Activated CD8-positive, alpha-beta T cell treated with anti-CD3 and anti-CD28 coated beads for 36 hours (primary cell): Measurements from ENCODE around the gene HEATR3. TPM values are rescaled to one million over a fixed set of nuclear protein-coding genes. Genes with fewer than 3 reads are reported as not detected.

Experiments used
- ATAC-seq: fragments of 200-7000 bp; cut with Tn5 transposase; one replicate; pipeline ENCODE4 v1.10.0; 2021; ENCODE audit warnings: mild to moderate bottlenecking, moderate library complexity
- CTCF ChIA-PET: fragments of 350-600 bp; sonication (Branson Sonifier 250); formaldehyde crosslinking; loops from one replicate; lab custom pipeline; 2021; ENCODE audit warnings: antibody characterized with exemption; lab: Charles Lee
- POLR2A ChIA-PET: fragments of 350-600 bp; sonication (Branson Sonifier 250); formaldehyde crosslinking; loops from one replicate; lab custom pipeline; 2021; ENCODE audit warnings: antibody characterized with exemption; lab: Charles Lee
- DNase-seq: peaks from one replicate; pipeline ENCODE4 v3.0.0-alpha.2; 2020
- H3K27ac Mint-ChIP-seq: one replicate; pipeline ENCODE4 v1.8.0; 2021; ENCODE audit warnings: mild to moderate bottlenecking, mixed read lengths
- H3K27me3 Mint-ChIP-seq: one replicate; pipeline ENCODE4 v1.8.0; 2021; ENCODE audit warnings: mixed read lengths
- H3K36me3 Mint-ChIP-seq: one replicate; pipeline ENCODE4 v1.8.0; 2021; ENCODE audit warnings: low read depth, mixed read lengths
- H3K4me1 Mint-ChIP-seq: one replicate; pipeline ENCODE4 v1.8.0; 2021; ENCODE audit warnings: low read depth, mixed read lengths
- H3K4me3 Mint-ChIP-seq: one replicate; pipeline ENCODE4 v1.8.0; 2021; ENCODE audit warnings: mild to moderate bottlenecking, moderate library complexity, mixed read lengths
- H3K9me3 Mint-ChIP-seq: one replicate; pipeline ENCODE4 v1.8.0; 2021; ENCODE audit warnings: mixed read lengths
- CTCF ChIP-seq: fragments of 200-600 bp; IDR thresholded peaks from one replicate; pipeline ENCODE4 v1.8.0; 2022; ENCODE audit warnings: antibody characterized with exemption, mild to moderate bottlenecking
- intact Hi-C: fragments of 100-400 bp; cut with micrococcal nuclease; formaldehyde crosslinking; loops from one replicate; pipeline ENCODE4 v1.10.0; 2022
- total RNA-seq, 2 experiments: library from RNA; stranded (reverse); gene quantifications; one replicate each; pipeline ENCODE4 v1.2.3, GENCODE V29; 2021

HEATR3 gene
- total RNA-seq, 2 experiments from 2014 or later: 23.6 to 29.6 TPM

GRCh38 chr16:50024207-50024606 is 41.6 kb upstream of the HEATR3 start:
- Mint-ChIP-seq H3K4me3 (peak overlapping the region; percentile 92), H3K27me3 (no peaks in the 10 kb centered on the region), H3K36me3 (peaks cover 4% of the 10 kb centered on the region), H3K4me1 (peaks cover 20% of the 10 kb centered on the region), H3K9me3 (no peaks in the 10 kb centered on the region), H3K27ac (peak overlapping the region; percentile 86)
- intact Hi-C loops: loop anchor here (10.0 kb wide), 2 partner anchors 191 to 721 kb away; partner anchors contain the start of gene CYLD
- ChIA-PET POLR2A (interaction anchor here (0.6 to 1.6 kb wide), 4 partner anchors 16 to 247 kb away, joined by 3 to 6 read pairs (median 3); no protein-coding TSS in a partner anchor), CTCF (interaction anchor here (0.7 to 6.7 kb wide), 37 partner anchors 8 to 782 kb away, joined by 3 to 110 read pairs (median 6); partner anchors contain the start of genes HEATR3 and TENT4B)
- DNase-seq: no peak
- ATAC-seq: no peak
- no peak for TF ChIP-seq CTCF

GRCh38 chr16:50024684-50025536 is 40.9 kb upstream of the HEATR3 start, which contains the start of gene CNEP1R1:
CNEP1R1 (plus strand) TSS chr16:50025225; CDS start chr16:50025316, 91 bp downstream.
- Mint-ChIP-seq H3K27ac (peak within 1 kb of the TSS; percentile 86), H3K27me3 (no peaks in the 10 kb centered on the region), H3K4me1 (peaks cover 22% of the 10 kb centered on the region), H3K36me3 (peaks cover 6% of the 10 kb centered on the region), H3K9me3 (no peaks in the 10 kb centered on the region), H3K4me3 (peak within 1 kb of the TSS; percentile 92)
- ChIA-PET POLR2A (interaction anchor here (0.9 to 1.6 kb wide), 8 partner anchors 17 to 246 kb away, joined by 3 to 6 read pairs (median 3); partner anchors contain the start of gene TENT4B), CTCF (interaction anchor here (0.6 to 6.7 kb wide), 69 partner anchors 9 to 781 kb away, joined by 3 to 110 read pairs (median 4); partner anchors contain the start of genes HEATR3 and TENT4B)
- intact Hi-C loops: loop anchor here (10.0 kb wide), 2 partner anchors 190 to 720 kb away; partner anchors contain the start of gene CYLD
- DNase-seq: peak; percentile 94
- peak; percentile 98 for TF ChIP-seq CTCF
- peak; percentile 97 for ATAC-seq

- peaks cover 23% of the 10 kb centered on the region for H3K4me1 Mint-ChIP-seq
- intact Hi-C loops: loop anchor here (10.0 kb wide), 2 partner anchors 189 to 719 kb away; partner anchors contain the start of gene CYLD
- H3K36me3 Mint-ChIP-seq: peaks cover 8% of the 10 kb centered on the region
- ATAC-seq: peak; percentile 6
- H3K27me3 Mint-ChIP-seq: no peaks in the 10 kb centered on the region
- ChIA-PET CTCF (interaction anchor here (0.6 to 6.7 kb wide), 64 partner anchors 8 to 781 kb away, joined by 3 to 110 read pairs (median 4); partner anchors contain the start of genes HEATR3 and TENT4B), POLR2A (interaction anchor here (0.6 to 1.6 kb wide), 8 partner anchors 17 to 168 kb away, joined by 3 to 6 read pairs (median 3); partner anchors contain the start of gene TENT4B)
- peak; percentile 52 for DNase-seq
- H3K9me3 Mint-ChIP-seq: no peaks in the 10 kb centered on the region
- no peak for TF ChIP-seq CTCF
- peak overlapping the region; percentile 86 for H3K27ac Mint-ChIP-seq
- peak overlapping the region; percentile 92 for H3K4me3 Mint-ChIP-seq
These were observed 40.2 kb upstream of the HEATR3 start for GRCh38 chr16:50025537-50025931.

GRCh38 chr16:50027829-50028228 is 37.9 kb upstream of the HEATR3 start:
- no peak overlapping the region for H3K27ac Mint-ChIP-seq
- DNase-seq (no peak), ATAC-seq (no peak)
- H3K4me1 Mint-ChIP-seq: peaks cover 23% of the 10 kb centered on the region
- peaks cover 10% of the 10 kb centered on the region for H3K36me3 Mint-ChIP-seq
- TF ChIP-seq CTCF: no peak
- no peaks in the 10 kb centered on the region for H3K9me3 Mint-ChIP-seq
- no peaks in the 10 kb centered on the region for H3K27me3 Mint-ChIP-seq
- intact Hi-C loops: loop anchor here (10.0 kb wide), 2 partner anchors 187 to 717 kb away; partner anchors contain the start of gene CYLD
- no peak overlapping the region for H3K4me3 Mint-ChIP-seq
- ChIA-PET POLR2A (no interaction called here), CTCF (no interaction called here)
